SK-N-SH treated with all-trans-retinoic acid at 6 μM for 48 hours (cell line): ENCODE measurements around the gene DEDD.

ENCODE experiments used
- ATAC-seq: fragments of 200-7000 bp; cut with Tn5 transposase; 3 replicates; pipeline ENCODE4 v1.9.1; 2020; ENCODE audit warnings: mild to moderate bottlenecking, moderate library complexity
- ARNTL ChIP-seq: fragments of 450-650 bp; formaldehyde crosslinking; IDR thresholded peaks from 2 replicates; pipeline ENCODE4 v1.5.0; 2020; ENCODE audit warnings: low read depth, mild to moderate bottlenecking, moderate library complexity, borderline replicate concordance
- ESRRG ChIP-seq: fragments of 250-450 bp; sonication (Bioruptor Pico); IDR thresholded peaks from 2 replicates; pipeline ENCODE4 v1.6.1; 2021; ENCODE audit warnings: mild to moderate bottlenecking
- GLIS3 ChIP-seq: fragments of 250-450 bp; sonication (Bioruptor Pico); IDR thresholded peaks from 2 replicates; pipeline ENCODE4 v1.5.0; 2020; ENCODE audit warnings: mild to moderate bottlenecking, moderate library complexity
- ISL1 ChIP-seq: fragments of 250-450 bp; sonication (Bioruptor Pico); IDR thresholded peaks from 2 replicates; pipeline ENCODE4 v2.1.2; 2022; ENCODE audit warnings: mild to moderate bottlenecking, moderate library complexity
- OSR1 ChIP-seq: fragments of 250-450 bp; sonication (Bioruptor Pico); IDR thresholded peaks from 2 replicates; pipeline ENCODE4 v1.8.0; 2022; ENCODE audit warnings: moderate library complexity, mild to moderate bottlenecking, inconsistent platforms
- PPARA ChIP-seq: fragments of 250-450 bp; sonication (Bioruptor Pico); IDR thresholded peaks from 2 replicates; pipeline ENCODE4 v1.5.0; 2020; ENCODE audit warnings: mild to moderate bottlenecking, borderline replicate concordance
- RARB ChIP-seq: fragments of 250-450 bp; sonication (Bioruptor Pico); IDR thresholded peaks from 2 replicates; pipeline ENCODE4 v1.8.0; 2021; ENCODE audit warnings: mild to moderate bottlenecking, moderate library complexity
- SNAI2 ChIP-seq: fragments of 250-450 bp; sonication (Bioruptor Pico); IDR thresholded peaks from 2 replicates; pipeline ENCODE4 v1.5.0; 2020; ENCODE audit warnings: mild to moderate bottlenecking, moderate library complexity
- TCF4 ChIP-seq: fragments of 250-450 bp; sonication (Bioruptor Pico); IDR thresholded peaks from 2 replicates; pipeline ENCODE4 v1.8.0; 2021; ENCODE audit warnings: mild to moderate bottlenecking, moderate library complexity, borderline replicate concordance
- ZC3H10 ChIP-seq: fragments of 250-450 bp; sonication (Bioruptor Pico); IDR thresholded peaks from 2 replicates; pipeline ENCODE4 v1.5.1; 2021; ENCODE audit warnings: mild to moderate bottlenecking, moderate library complexity
- ZFP3 ChIP-seq: fragments of 250-450 bp; sonication (Bioruptor Pico); IDR thresholded peaks from 2 replicates; pipeline ENCODE4 v1.5.0; 2020; ENCODE audit warnings: mild to moderate bottlenecking, moderate library complexity
- ZFP30 ChIP-seq: fragments of 450-650 bp; formaldehyde crosslinking; IDR thresholded peaks from 2 replicates; pipeline ENCODE4 v1.5.0; 2022; ENCODE audit warnings: mild to moderate bottlenecking, moderate library complexity
- ZNF565 ChIP-seq: fragments of 450-650 bp; formaldehyde crosslinking; conservative IDR thresholded peaks from 2 replicates; pipeline ENCODE4 v1.5.0; 2020; ENCODE audit warnings: low read depth, mild to moderate bottlenecking, moderate library complexity
- ZNF70 ChIP-seq: fragments of 450-650 bp; formaldehyde crosslinking; IDR thresholded peaks from 2 replicates; pipeline ENCODE4 v1.5.0; 2020; ENCODE audit warnings: mild to moderate bottlenecking, moderate library complexity
- TF ChIP-seq, protein P1 (sequence below): fragments of 250-450 bp; sonication (Bioruptor Pico); IDR thresholded peaks from 2 replicates; pipeline ENCODE4 v1.5.0; 2020; ENCODE audit warnings: mild to moderate bottlenecking, moderate library complexity
- TF ChIP-seq, protein P2 (sequence below): fragments of 250-450 bp; sonication (Bioruptor Pico); IDR thresholded peaks from 2 replicates; pipeline ENCODE4 v1.8.0; 2021; ENCODE audit warnings: low read depth, mild to moderate bottlenecking, moderate library complexity, borderline replicate concordance
- TF ChIP-seq, protein P3 (sequence below): fragments of 250-450 bp; sonication (Bioruptor Pico); IDR thresholded peaks from 2 replicates; pipeline ENCODE4 v1.8.0; 2020; ENCODE audit warnings: mild to moderate bottlenecking, moderate library complexity, borderline replicate concordance
- TF ChIP-seq, protein P4 (sequence below): fragments of 250-450 bp; sonication (Bioruptor Pico); IDR thresholded peaks from 2 replicates; pipeline ENCODE4 v1.5.1; 2020; ENCODE audit warnings: low read depth, mild to moderate bottlenecking, moderate library complexity

The DEDD gene

DNA sequence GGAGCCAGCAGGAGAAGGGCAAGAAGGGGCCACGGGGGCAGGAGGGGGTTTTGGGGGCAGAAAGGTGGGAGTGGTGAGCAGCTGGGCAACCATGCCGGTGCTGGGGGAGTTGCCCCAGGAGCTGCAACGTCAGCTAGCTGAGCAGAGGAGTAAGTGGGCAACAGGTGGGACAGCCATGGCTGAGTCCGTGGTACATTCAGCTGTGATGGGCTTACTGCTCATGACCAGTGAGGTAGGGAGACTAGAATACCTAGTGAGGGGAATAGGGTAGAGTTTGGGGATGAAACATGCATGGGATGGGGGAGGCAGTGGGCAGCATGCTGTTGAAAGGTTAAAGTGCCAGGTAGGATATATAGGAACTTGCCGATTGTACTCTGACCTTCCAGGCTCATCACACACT is 29.2 kb upstream of the DEDD start:
- ATAC-seq: no peak
- TF ChIP-seq ESRRG: no peak
- TF ChIP-seq, protein P1, sequence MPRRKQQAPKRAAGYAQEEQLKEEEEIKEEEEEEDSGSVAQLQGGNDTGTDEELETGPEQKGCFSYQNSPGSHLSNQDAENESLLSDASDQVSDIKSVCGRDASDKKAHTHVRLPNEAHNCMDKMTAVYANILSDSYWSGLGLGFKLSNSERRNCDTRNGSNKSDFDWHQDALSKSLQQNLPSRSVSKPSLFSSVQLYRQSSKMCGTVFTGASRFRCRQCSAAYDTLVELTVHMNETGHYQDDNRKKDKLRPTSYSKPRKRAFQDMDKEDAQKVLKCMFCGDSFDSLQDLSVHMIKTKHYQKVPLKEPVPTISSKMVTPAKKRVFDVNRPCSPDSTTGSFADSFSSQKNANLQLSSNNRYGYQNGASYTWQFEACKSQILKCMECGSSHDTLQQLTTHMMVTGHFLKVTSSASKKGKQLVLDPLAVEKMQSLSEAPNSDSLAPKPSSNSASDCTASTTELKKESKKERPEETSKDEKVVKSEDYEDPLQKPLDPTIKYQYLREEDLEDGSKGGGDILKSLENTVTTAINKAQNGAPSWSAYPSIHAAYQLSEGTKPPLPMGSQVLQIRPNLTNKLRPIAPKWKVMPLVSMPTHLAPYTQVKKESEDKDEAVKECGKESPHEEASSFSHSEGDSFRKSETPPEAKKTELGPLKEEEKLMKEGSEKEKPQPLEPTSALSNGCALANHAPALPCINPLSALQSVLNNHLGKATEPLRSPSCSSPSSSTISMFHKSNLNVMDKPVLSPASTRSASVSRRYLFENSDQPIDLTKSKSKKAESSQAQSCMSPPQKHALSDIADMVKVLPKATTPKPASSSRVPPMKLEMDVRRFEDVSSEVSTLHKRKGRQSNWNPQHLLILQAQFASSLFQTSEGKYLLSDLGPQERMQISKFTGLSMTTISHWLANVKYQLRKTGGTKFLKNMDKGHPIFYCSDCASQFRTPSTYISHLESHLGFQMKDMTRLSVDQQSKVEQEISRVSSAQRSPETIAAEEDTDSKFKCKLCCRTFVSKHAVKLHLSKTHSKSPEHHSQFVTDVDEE: no peak
- TF ChIP-seq OSR1: no peak
- TF ChIP-seq, protein P2, sequence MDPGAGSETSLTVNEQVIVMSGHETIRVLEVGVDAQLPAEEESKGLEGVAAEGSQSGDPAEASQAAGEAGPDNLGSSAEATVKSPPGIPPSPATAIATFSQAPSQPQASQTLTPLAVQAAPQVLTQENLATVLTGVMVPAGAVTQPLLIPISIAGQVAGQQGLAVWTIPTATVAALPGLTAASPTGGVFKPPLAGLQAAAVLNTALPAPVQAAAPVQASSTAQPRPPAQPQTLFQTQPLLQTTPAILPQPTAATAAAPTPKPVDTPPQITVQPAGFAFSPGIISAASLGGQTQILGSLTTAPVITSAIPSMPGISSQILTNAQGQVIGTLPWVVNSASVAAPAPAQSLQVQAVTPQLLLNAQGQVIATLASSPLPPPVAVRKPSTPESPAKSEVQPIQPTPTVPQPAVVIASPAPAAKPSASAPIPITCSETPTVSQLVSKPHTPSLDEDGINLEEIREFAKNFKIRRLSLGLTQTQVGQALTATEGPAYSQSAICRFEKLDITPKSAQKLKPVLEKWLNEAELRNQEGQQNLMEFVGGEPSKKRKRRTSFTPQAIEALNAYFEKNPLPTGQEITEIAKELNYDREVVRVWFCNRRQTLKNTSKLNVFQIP (CRISPR knock-in tag): no peak
- TF ChIP-seq ARNTL: no peak

DNA sequence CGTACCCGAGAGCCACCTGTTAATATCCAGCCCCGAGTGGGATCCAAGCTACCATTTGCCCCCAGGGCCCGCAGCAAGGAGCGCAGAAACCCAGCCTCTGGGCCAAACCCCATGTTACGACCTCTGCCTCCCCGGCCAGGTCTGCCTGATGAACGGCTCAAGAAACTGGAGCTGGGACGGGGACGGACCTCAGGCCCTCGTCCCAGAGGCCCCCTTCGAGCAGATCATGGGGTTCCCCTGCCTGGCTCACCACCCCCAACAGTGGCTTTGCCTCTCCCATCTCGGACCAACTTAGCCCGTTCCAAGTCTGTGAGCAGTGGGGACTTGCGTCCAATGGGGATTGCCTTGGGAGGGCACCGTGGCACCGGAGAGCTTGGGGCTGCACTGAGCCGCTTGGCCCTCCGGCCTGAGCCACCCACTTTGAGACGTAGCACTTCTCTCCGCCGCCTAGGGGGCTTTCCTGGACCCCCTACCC is 28.2 kb upstream of the DEDD start:
- ATAC-seq: no peak
- TF ChIP-seq PPARA: no peak
- TF ChIP-seq RARB: no peak
- no peak for TF ChIP-seq SNAI2 (CRISPR knock-in tag)
- TF ChIP-seq, protein P3, sequence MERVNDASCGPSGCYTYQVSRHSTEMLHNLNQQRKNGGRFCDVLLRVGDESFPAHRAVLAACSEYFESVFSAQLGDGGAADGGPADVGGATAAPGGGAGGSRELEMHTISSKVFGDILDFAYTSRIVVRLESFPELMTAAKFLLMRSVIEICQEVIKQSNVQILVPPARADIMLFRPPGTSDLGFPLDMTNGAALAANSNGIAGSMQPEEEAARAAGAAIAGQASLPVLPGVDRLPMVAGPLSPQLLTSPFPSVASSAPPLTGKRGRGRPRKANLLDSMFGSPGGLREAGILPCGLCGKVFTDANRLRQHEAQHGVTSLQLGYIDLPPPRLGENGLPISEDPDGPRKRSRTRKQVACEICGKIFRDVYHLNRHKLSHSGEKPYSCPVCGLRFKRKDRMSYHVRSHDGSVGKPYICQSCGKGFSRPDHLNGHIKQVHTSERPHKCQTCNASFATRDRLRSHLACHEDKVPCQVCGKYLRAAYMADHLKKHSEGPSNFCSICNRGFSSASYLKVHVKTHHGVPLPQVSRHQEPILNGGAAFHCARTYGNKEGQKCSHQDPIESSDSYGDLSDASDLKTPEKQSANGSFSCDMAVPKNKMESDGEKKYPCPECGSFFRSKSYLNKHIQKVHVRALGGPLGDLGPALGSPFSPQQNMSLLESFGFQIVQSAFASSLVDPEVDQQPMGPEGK (CRISPR knock-in tag): no peak
- TF ChIP-seq ZFP30 (CRISPR knock-in tag): no peak
- TF ChIP-seq ARNTL: no peak
- TF ChIP-seq TCF4 (CRISPR knock-in tag): no peak
- TF ChIP-seq ZNF565 (CRISPR knock-in tag): no peak
- TF ChIP-seq ISL1 (CRISPR knock-in tag): no peak
- TF ChIP-seq GLIS3 (CRISPR knock-in tag): no peak
- no peak for TF ChIP-seq ZC3H10 (CRISPR knock-in tag)
- TF ChIP-seq, protein P2 (CRISPR knock-in tag): no peak
- TF ChIP-seq, protein P1: no peak
- no peak for TF ChIP-seq ZFP3 (CRISPR knock-in tag)
- TF ChIP-seq OSR1: no peak
- no peak for TF ChIP-seq ZNF70
- TF ChIP-seq, protein P4, sequence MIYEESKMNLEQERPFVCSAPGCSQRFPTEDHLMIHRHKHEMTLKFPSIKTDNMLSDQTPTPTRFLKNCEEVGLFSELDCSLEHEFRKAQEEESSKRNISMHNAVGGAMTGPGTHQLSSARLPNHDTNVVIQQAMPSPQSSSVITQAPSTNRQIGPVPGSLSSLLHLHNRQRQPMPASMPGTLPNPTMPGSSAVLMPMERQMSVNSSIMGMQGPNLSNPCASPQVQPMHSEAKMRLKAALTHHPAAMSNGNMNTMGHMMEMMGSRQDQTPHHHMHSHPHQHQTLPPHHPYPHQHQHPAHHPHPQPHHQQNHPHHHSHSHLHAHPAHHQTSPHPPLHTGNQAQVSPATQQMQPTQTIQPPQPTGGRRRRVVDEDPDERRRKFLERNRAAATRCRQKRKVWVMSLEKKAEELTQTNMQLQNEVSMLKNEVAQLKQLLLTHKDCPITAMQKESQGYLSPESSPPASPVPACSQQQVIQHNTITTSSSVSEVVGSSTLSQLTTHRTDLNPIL: no peak
- TF ChIP-seq ESRRG: no peak

DNA sequence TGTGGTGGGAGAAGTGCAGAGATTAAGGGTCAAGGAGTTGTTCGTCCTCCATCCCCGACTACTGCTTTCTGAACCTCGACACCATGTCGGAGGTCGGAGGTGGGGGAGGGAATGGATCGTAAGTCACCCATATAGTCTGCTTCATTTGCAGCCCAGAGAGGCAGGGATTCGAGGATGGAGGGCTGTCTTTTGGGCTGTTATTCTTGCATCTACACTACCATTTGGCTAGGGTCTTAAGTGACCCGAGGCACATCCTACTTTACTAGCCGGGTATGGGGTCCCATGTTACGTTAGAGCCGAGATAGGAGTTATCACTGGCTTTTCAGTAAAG is 27.4 kb upstream of the DEDD start:
- ATAC-seq: no peak
- no peak for TF ChIP-seq ARNTL
- TF ChIP-seq PPARA: no peak
- TF ChIP-seq, protein P1: no peak
- no peak for TF ChIP-seq ZFP3 (CRISPR knock-in tag)
